ENCODE data around the gene FAM168A. TPM values are rescaled to one million over a fixed set of nuclear protein-coding genes. Genes with fewer than 3 reads are reported as not detected.

FAM168A gene
- total RNA-seq, 1 experiment from 2014 or later: 13.8 TPM

GRCh38 chr11:73539506-73540084 is 58.3 kb downstream of the FAM168A start:
- no peak overlapping the region for H3K27ac Mint-ChIP-seq (ENCODE audit: low read depth, unreplicated experiment)
- peaks cover 12% of the 10 kb centered on the region for H3K4me1 Mint-ChIP-seq (ENCODE audit: insufficient read depth, unreplicated experiment)
- intact Hi-C loops (cut with micrococcal nuclease): no loop called here
- H3K9me3 Mint-ChIP-seq (ENCODE audit: unreplicated experiment): no peaks in the 10 kb centered on the region
- H3K36me3 Mint-ChIP-seq (ENCODE audit: insufficient read depth, unreplicated experiment): no peaks in the 10 kb centered on the region
- TF ChIP-seq CTCF (IDR thresholded peaks at IDR 0.05; ENCODE audit: unreplicated experiment): no peak
- no peak for DNase-seq (ENCODE audit: unreplicated experiment)
- POLR2A ChIA-PET: no interaction called here
- H3K27me3 Mint-ChIP-seq (ENCODE audit: insufficient read depth, unreplicated experiment): no peaks in the 10 kb centered on the region
- BruUV-seq (replicated peaks): no TSS peak
- CTCF ChIA-PET: interaction anchor here (0.6 kb wide), 1 partner anchor 42 kb away, joined by 3 read pairs; no protein-coding TSS in a partner anchor
- no peak overlapping the region for H3K4me3 Mint-ChIP-seq (ENCODE audit: unreplicated experiment)

GRCh38 chr11:73538381-73538872 is 59.5 kb downstream of the FAM168A start:
- Mint-ChIP-seq H3K36me3 (ENCODE audit: insufficient read depth, unreplicated experiment) (no peaks in the 10 kb centered on the region), H3K9me3 (ENCODE audit: unreplicated experiment) (no peaks in the 10 kb centered on the region), H3K4me1 (ENCODE audit: insufficient read depth, unreplicated experiment) (peaks cover 12% of the 10 kb centered on the region), H3K4me3 (ENCODE audit: unreplicated experiment) (no peak overlapping the region), H3K27ac (ENCODE audit: low read depth, unreplicated experiment) (no peak overlapping the region), H3K27me3 (ENCODE audit: insufficient read depth, unreplicated experiment) (no peaks in the 10 kb centered on the region)
- no peak for TF ChIP-seq CTCF (IDR thresholded peaks at IDR 0.05; ENCODE audit: unreplicated experiment)
- BruUV-seq (replicated peaks): no TSS peak
- CTCF ChIA-PET: no interaction called here
- no peak for DNase-seq (ENCODE audit: unreplicated experiment)
- intact Hi-C loops (cut with micrococcal nuclease): no loop called here
- POLR2A ChIA-PET: interaction anchor here (0.7 to 0.9 kb wide), 2 partner anchors 13 to 80 kb away, joined by 3 read pairs; no protein-coding TSS in a partner anchor

GRCh38 chr11:73537969-73538368 is 59.9 kb downstream of the FAM168A start:
- intact Hi-C loops (cut with micrococcal nuclease): no loop called here
- Mint-ChIP-seq H3K9me3 (ENCODE audit: unreplicated experiment) (no peaks in the 10 kb centered on the region), H3K27ac (ENCODE audit: low read depth, unreplicated experiment) (no peak overlapping the region), H3K36me3 (ENCODE audit: insufficient read depth, unreplicated experiment) (no peaks in the 10 kb centered on the region), H3K4me3 (ENCODE audit: unreplicated experiment) (no peak overlapping the region), H3K27me3 (ENCODE audit: insufficient read depth, unreplicated experiment) (no peaks in the 10 kb centered on the region), H3K4me1 (ENCODE audit: insufficient read depth, unreplicated experiment) (peaks cover 12% of the 10 kb centered on the region)
- POLR2A ChIA-PET: interaction anchor here (0.7 kb wide), 1 partner anchor 14 kb away, joined by 3 read pairs; no protein-coding TSS in a partner anchor
- no peak for DNase-seq (ENCODE audit: unreplicated experiment)
- CTCF ChIA-PET: no interaction called here
- no TSS peak for BruUV-seq (replicated peaks)
- TF ChIP-seq CTCF (IDR thresholded peaks at IDR 0.05; ENCODE audit: unreplicated experiment): no peak

GRCh38 chr11:73536961-73537360 is 61.0 kb downstream of the FAM168A start:
- no peak for TF ChIP-seq CTCF (IDR thresholded peaks at IDR 0.05; ENCODE audit: unreplicated experiment)
- intact Hi-C loops (cut with micrococcal nuclease): no loop called here
- H3K36me3 Mint-ChIP-seq (ENCODE audit: insufficient read depth, unreplicated experiment): no peaks in the 10 kb centered on the region
- H3K4me1 Mint-ChIP-seq (ENCODE audit: insufficient read depth, unreplicated experiment): peaks cover 5% of the 10 kb centered on the region
- H3K27me3 Mint-ChIP-seq (ENCODE audit: insufficient read depth, unreplicated experiment): no peaks in the 10 kb centered on the region
- ChIA-PET POLR2A (no interaction called here), CTCF (no interaction called here)
- H3K4me3 Mint-ChIP-seq (ENCODE audit: unreplicated experiment): no peak overlapping the region
- no TSS peak for BruUV-seq (replicated peaks)
- H3K9me3 Mint-ChIP-seq (ENCODE audit: unreplicated experiment): no peaks in the 10 kb centered on the region
- no peak for DNase-seq (ENCODE audit: unreplicated experiment)
- no peak overlapping the region for H3K27ac Mint-ChIP-seq (ENCODE audit: low read depth, unreplicated experiment)

Data from MCF 10A (cell line).